Trophoblast cell (in vitro differentiated cells and primary cell): ENCODE measurements around the gene RNF224.

Experiments
- DNase-seq, 2 donors: peaks; one replicate each; pipeline ENCODE4 v3.0.0-alpha.2; 2016
- H2AFZ ChIP-seq: 2 replicates; pipeline ENCODE4 v1.6.1; 2013; ENCODE audit warnings: low read length, moderate library complexity, mild to moderate bottlenecking; ENCODE audit not compliant: insufficient read depth, poor library complexity
- H2AK5ac ChIP-seq: 2 replicates; pipeline ENCODE4 v1.6.1; 2013; ENCODE audit warnings: mild to moderate bottlenecking, low read length
- H2BK120ac ChIP-seq: 2 replicates; pipeline ENCODE4 v1.6.1; 2013; ENCODE audit warnings: low read length, mild to moderate bottlenecking, moderate library complexity; ENCODE audit not compliant: insufficient read depth, poor library complexity
- H2BK12ac ChIP-seq: 2 replicates; pipeline ENCODE4 v1.6.1; 2013; ENCODE audit warnings: mild to moderate bottlenecking, low read length, moderate library complexity
- H2BK5ac ChIP-seq: 2 replicates; pipeline ENCODE4 v1.6.1; 2013; ENCODE audit warnings: low read length, low read depth, moderate library complexity, mild to moderate bottlenecking; ENCODE audit not compliant: poor library complexity
- H3K14ac ChIP-seq: 2 replicates; pipeline ENCODE4 v1.6.1; 2013; ENCODE audit warnings: mild to moderate bottlenecking, low read length
- H3K18ac ChIP-seq: 2 replicates; pipeline ENCODE4 v1.6.1; 2013; ENCODE audit warnings: mild to moderate bottlenecking, low read length
- H3K23ac ChIP-seq: 2 replicates; pipeline ENCODE4 v1.6.1; 2013; ENCODE audit warnings: low read length
- H3K27ac ChIP-seq: 2 replicates; pipeline ENCODE4 v1.5.1; 2013; ENCODE audit warnings: low read depth, mild to moderate bottlenecking, inconsistent platforms, low read length, moderate library complexity
- H3K27me3 ChIP-seq: 2 replicates; pipeline ENCODE4 v1.6.1; 2013; ENCODE audit warnings: inconsistent platforms, mild to moderate bottlenecking, low read length, moderate library complexity; ENCODE audit not compliant: insufficient read depth
- H3K36me3 ChIP-seq, 2 experiments: 1 replicate in 1 of 2; 2 replicates in 1 of 2; pipeline ENCODE4 v1.6.1; 2013; ENCODE audit warnings: low read length in 2 of 2, mild to moderate bottlenecking in 2 of 2, moderate library complexity in 1 of 2; ENCODE audit not compliant: insufficient read depth in 2 of 2, control insufficient read depth in 1 of 2
- H3K4ac ChIP-seq: 2 replicates; pipeline ENCODE4 v1.6.1; 2013; ENCODE audit warnings: low read depth, mild to moderate bottlenecking, low read length, moderate library complexity
- H3K4me1 ChIP-seq, 2 experiments: 1 replicate in 1 of 2; 2 replicates in 1 of 2; pipeline ENCODE4 v1.6.1; 2013; ENCODE audit warnings: low read length in 2 of 2, mild to moderate bottlenecking in 2 of 2, moderate library complexity in 1 of 2; ENCODE audit not compliant: insufficient read depth in 2 of 2, control insufficient read depth in 1 of 2
- H3K4me2 ChIP-seq: 2 replicates; pipeline ENCODE4 v1.6.1; 2013; ENCODE audit warnings: inconsistent platforms, mild to moderate bottlenecking, low read length, moderate library complexity
- H3K4me3 ChIP-seq: 2 replicates; pipeline ENCODE4 v1.5.1; 2013; ENCODE audit warnings: mild to moderate bottlenecking, low read depth, low read length, inconsistent platforms
- H3K79me1 ChIP-seq: one replicate; pipeline ENCODE4 v1.6.1; 2013; ENCODE audit warnings: low read length
- H3K79me2 ChIP-seq: 2 replicates; pipeline ENCODE4 v1.6.1; 2013; ENCODE audit warnings: low read length, mild to moderate bottlenecking; ENCODE audit not compliant: control insufficient read depth, insufficient read depth, poor library complexity
- H3K9ac ChIP-seq: 2 replicates; pipeline ENCODE4 v1.6.1; 2013; ENCODE audit warnings: mild to moderate bottlenecking, low read length
- H3K9me3 ChIP-seq: 2 replicates; pipeline ENCODE4 v1.6.1; 2013; ENCODE audit warnings: low read depth, mild to moderate bottlenecking, control low read depth, inconsistent platforms, low read length; ENCODE audit not compliant: insufficient read depth
- H4K12ac ChIP-seq: 2 replicates; pipeline ENCODE4 v1.6.1; 2013; ENCODE audit warnings: low read depth, mild to moderate bottlenecking, low read length, moderate library complexity
- H4K8ac ChIP-seq: 2 replicates; pipeline ENCODE4 v1.6.1; 2013; ENCODE audit warnings: low read depth, mild to moderate bottlenecking, low read length, moderate library complexity
- H4K91ac ChIP-seq: one replicate; pipeline ENCODE4 v1.6.1; 2013; ENCODE audit warnings: low read depth, mild to moderate bottlenecking, low read length, moderate library complexity
- WGBS: extraction: QIAGEN DNeasy Blood & Tissue Kit; methylation state at CpG from one replicate; pipeline ENCODE4 v1.1.7; 2013; ENCODE audit warnings: missing lambda C conversion rate; ENCODE audit not compliant: insufficient read length, insufficient coverage; ENCODE audit errors: extremely low coverage; 5-methylcytosine and 5-hydroxymethylcytosine counted together

Gene RNF224

GRCh38 chr9:137247135-137247915 lies 20.0 kb downstream of the RNF224 start:
- Histone ChIP-seq H3K79me2 (no peaks in the 10 kb centered on the region), H2AK5ac (no peak overlapping the region), H3K9ac (no peak overlapping the region), H2AFZ (no peak overlapping the region), H3K4me3 (no peak overlapping the region), H3K18ac (no peak overlapping the region), H4K91ac (no peak overlapping the region), H4K8ac (no peak overlapping the region), H3K9me3 (peaks cover 4% of the 10 kb centered on the region), H3K14ac (no peak overlapping the region), H3K79me1 (no peaks in the 10 kb centered on the region), H2BK120ac (no peak overlapping the region), H3K23ac (no peak overlapping the region), H4K12ac (no peak overlapping the region), H3K36me3 (peaks cover 17 to 18% of the 10 kb centered on the region in 2 experiments), H3K27ac (no peak overlapping the region), H3K4ac (no peak overlapping the region), H2BK12ac (no peak overlapping the region), H3K4me1 (peaks cover 8 to 15% of the 10 kb centered on the region in 2 experiments), H3K4me2 (no peak overlapping the region), H3K27me3 (no peaks in the 10 kb centered on the region), H2BK5ac (no peak overlapping the region)
- no peak for DNase-seq
- no CpG with 5 or more reads among the region's 20 CpGs for WGBS

- no peak overlapping the region for H4K91ac ChIP-seq
- H3K23ac ChIP-seq: no peak overlapping the region
- no peak overlapping the region for H4K8ac ChIP-seq
- no peak overlapping the region for H2BK5ac ChIP-seq
- H3K9me3 ChIP-seq: peaks cover 4% of the 10 kb centered on the region
- peaks cover 3 to 10% of the 10 kb centered on the region in 2 experiments for H3K4me1 ChIP-seq
- H3K27me3 ChIP-seq: no peaks in the 10 kb centered on the region
- no peak overlapping the region for H2AFZ ChIP-seq
- no peak overlapping the region for H4K12ac ChIP-seq
- no peak overlapping the region for H2AK5ac ChIP-seq
- no peak overlapping the region for H3K27ac ChIP-seq
- no CpG with 5 or more reads among the region's 6 CpGs for WGBS
- no peak overlapping the region for H3K4me3 ChIP-seq
- H3K18ac ChIP-seq: no peak overlapping the region
- peaks cover 12% of the 10 kb centered on the region in 2 experiments for H3K36me3 ChIP-seq
- no peaks in the 10 kb centered on the region for H3K79me1 ChIP-seq
- H3K4ac ChIP-seq: no peak overlapping the region
- H2BK120ac ChIP-seq: no peak overlapping the region
- H3K9ac ChIP-seq: no peak overlapping the region
- no peak overlapping the region for H3K14ac ChIP-seq
- H3K4me2 ChIP-seq: no peak overlapping the region
- H3K79me2 ChIP-seq: no peaks in the 10 kb centered on the region
- no peak overlapping the region for H2BK12ac ChIP-seq
- no peak for DNase-seq
Measured at GRCh38 chr9:137247916-137248175, 20.5 kb downstream of the RNF224 start.

- H3K79me1 ChIP-seq: peaks cover 10% of the 10 kb centered on the region
- no peak overlapping the region for H3K4me2 ChIP-seq
- H3K36me3 ChIP-seq: no peaks in the 10 kb centered on the region
- no peak overlapping the region for H3K9ac ChIP-seq
- no peaks in the 10 kb centered on the region for H3K27me3 ChIP-seq
- no peak overlapping the region for H4K91ac ChIP-seq
- H2BK12ac ChIP-seq: no peak overlapping the region
- H2AFZ ChIP-seq: no peak overlapping the region
- no peak overlapping the region for H3K4ac ChIP-seq
- WGBS: no CpG with 5 or more reads among the region's 18 CpGs
- H3K4me3 ChIP-seq: no peak overlapping the region
- no peak overlapping the region for H2AK5ac ChIP-seq
- H4K12ac ChIP-seq: no peak overlapping the region
- H3K27ac ChIP-seq: no peak overlapping the region
- H3K23ac ChIP-seq: no peak overlapping the region
- no peak for DNase-seq
- H3K4me1 ChIP-seq: peaks cover 6 to 8% of the 10 kb centered on the region in 2 experiments
- no peak overlapping the region for H2BK120ac ChIP-seq
- H3K18ac ChIP-seq: no peak overlapping the region
- H3K9me3 ChIP-seq: peaks cover 2% of the 10 kb centered on the region
- H3K79me2 ChIP-seq: peaks cover 8% of the 10 kb centered on the region
- H4K8ac ChIP-seq: no peak overlapping the region
- no peak overlapping the region for H2BK5ac ChIP-seq
- no peak overlapping the region for H3K14ac ChIP-seq
Measured at GRCh38 chr9:137250329-137251193, 23.3 kb downstream of the RNF224 start.

GRCh38 chr9:137251194-137251461 lies 23.8 kb downstream of the RNF224 start, which contains the start of gene STPG3:
TSS of gene STPG3 (plus strand) at chr9:137251286. CDS start at chr9:137251287, 1 bp downstream.
- DNase-seq: no peak
- no peak within 1 kb of the TSS for H4K12ac ChIP-seq
- no peak within 1 kb of the TSS for H4K91ac ChIP-seq
- no peak within 1 kb of the TSS for H3K14ac ChIP-seq
- no peak within 1 kb of the TSS for H2AK5ac ChIP-seq
- peaks cover 2% of the 10 kb centered on the region for H3K9me3 ChIP-seq
- H3K4ac ChIP-seq: no peak within 1 kb of the TSS
- H3K9ac ChIP-seq: no peak within 1 kb of the TSS
- no peak within 1 kb of the TSS for H3K4me3 ChIP-seq
- no peak within 1 kb of the TSS for H2BK5ac ChIP-seq
- H3K4me2 ChIP-seq: no peak within 1 kb of the TSS
- H3K18ac ChIP-seq: no peak within 1 kb of the TSS
- H3K36me3 ChIP-seq: peaks cover 0 to under 1% of the 10 kb centered on the region in 2 experiments
- peaks cover 10 to 12% of the 10 kb centered on the region in 2 experiments for H3K4me1 ChIP-seq
- H4K8ac ChIP-seq: no peak within 1 kb of the TSS
- H3K23ac ChIP-seq: no peak within 1 kb of the TSS
- peaks cover 12% of the 10 kb centered on the region for H3K79me1 ChIP-seq
- H3K27ac ChIP-seq: no peak within 1 kb of the TSS
- no peak within 1 kb of the TSS for H2BK12ac ChIP-seq
- H3K27me3 ChIP-seq: no peaks in the 10 kb centered on the region
- no CpG with 5 or more reads among the region's 4 CpGs for WGBS
- H2BK120ac ChIP-seq: no peak within 1 kb of the TSS
- H2AFZ ChIP-seq: no peak within 1 kb of the TSS
- peaks cover 12% of the 10 kb centered on the region for H3K79me2 ChIP-seq
